Transverse colon (tissue), 4 donors: Measurements from ENCODE around the gene PGGT1B.

Experiments
- CTCF ChIP-seq, 5 experiments: fragments of 200-600 bp in 3 of 5; fragments of 450-650 bp in 2 of 5; sonication (generic) in 3 of 5; IDR thresholded peaks; 1 replicate in 2 of 5; 2 replicates in 3 of 5; pipeline ENCODE4 v1.5.1; 2016 to 2017; ENCODE audit warnings: antibody characterized with exemption in 5 of 5, inconsistent platforms in 3 of 5, mild to moderate bottlenecking in 2 of 5, moderate library complexity in 1 of 5
- POLR2AphosphoS5 ChIP-seq, 3 donors: sonication (generic); formaldehyde crosslinking; IDR thresholded peaks; one replicate each; pipeline ENCODE4 v1.6.1; 2016; ENCODE audit warnings: antibody characterized with exemption in 3 of 3

- no peak for TF ChIP-seq CTCF (IDR thresholded peaks at IDR 0.05)
- TF ChIP-seq POLR2AphosphoS5 (IDR thresholded peaks at IDR 0.05): no peak
Observed at GRCh38 chr5:115214541-115214940, 48.1 kb downstream of the PGGT1B start.
